Measurements from ENCODE around the gene MAGEB2.
"Not testable (repeated sequence)": the region's sequence is repeated elsewhere in the genome, so short reads cannot be mapped to it uniquely, and the experiment has no call there.

The MAGEB2 gene

GRCh38 chrX:30215357-30215843, at the start of gene MAGEB2:
Gene MAGEB2 (plus strand): TSS chrX:30215563. CDS start chrX:30218581, 3,018 bp downstream.
- DNase-seq (ENCODE audit: low read depth in 2 of 2): no peak

DNA sequence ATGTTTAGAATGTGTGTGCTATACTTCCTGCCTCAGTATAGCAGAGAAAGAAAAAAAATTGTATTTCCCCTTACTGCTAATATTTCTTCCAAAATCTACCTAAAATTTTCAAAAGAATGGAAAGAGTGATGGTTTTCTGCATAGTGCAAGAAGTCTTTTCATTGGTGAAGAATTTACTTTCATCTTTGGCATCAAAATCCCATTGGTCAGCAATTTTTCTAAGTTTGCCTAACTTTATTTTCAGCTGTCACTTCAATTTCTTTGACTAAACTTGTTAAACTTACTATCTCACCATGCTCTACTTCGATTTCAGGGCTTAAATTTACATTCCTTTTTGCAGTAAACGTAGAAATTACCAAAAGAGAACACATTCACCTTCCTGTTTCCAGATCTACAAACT, 44.5 kb upstream of the MAGEB2 start:
- DNase-seq (ENCODE audit: low read depth in 2 of 2): no peak

DNA sequence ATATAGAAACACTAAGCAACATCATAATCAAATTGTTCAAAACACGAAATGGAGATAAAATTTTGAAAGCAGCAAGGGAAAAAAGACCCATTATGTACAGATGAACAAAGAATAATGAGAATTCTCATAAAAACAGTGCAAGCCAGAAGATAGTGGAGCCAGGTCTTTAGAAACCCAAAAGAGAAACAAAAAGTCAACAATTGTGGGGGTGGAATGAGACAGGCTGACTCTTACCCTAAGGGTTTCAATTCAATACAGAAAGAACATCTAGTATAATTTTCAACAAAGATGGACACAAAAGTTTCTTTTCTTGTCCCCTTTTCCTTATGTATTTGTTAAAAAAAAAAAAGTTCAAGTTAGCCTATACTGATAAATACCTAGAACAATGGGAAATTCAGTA, 34.0 kb upstream of the MAGEB2 start:
- DNase-seq (ENCODE audit: low read depth in 2 of 2): no peak

DNA sequence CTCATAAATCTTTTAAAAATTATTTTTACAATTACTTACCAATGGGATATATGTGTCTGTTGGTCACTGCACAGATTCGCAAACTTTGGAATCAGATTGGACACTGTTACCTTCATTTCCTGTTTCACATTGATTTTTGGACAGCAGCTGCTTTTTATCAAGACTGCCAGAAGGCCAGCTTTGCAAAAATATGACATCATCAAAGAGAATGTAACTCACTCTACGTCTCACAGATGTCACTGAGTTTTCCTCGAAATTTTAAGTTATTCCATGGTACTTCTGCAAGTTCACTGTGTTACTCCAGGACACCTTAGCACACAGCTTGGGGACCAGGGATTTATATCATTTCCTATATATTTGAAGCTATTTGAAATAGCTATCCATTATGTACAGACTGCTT, 31.8 kb upstream of the MAGEB2 start:
- DNase-seq (ENCODE audit: low read depth in 2 of 2): no peak

DNA sequence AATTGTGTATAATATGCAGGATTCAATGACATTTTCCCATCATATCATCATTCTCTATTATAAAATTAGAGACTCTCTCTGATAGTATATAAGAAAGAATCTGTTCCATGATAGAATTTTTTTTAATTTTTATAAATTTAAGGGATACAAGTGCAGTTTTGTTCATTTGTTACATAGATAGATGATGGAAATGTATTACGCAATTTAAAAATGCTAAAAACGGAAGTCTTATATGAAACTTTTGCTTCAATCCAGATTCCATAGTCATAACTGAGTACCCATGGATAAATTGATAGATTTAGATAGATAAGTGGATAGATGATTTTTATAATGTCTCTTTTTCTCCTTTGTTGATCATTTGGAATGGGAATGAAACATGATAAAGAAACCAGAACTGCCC, 24.9 kb upstream of the MAGEB2 start:
- DNase-seq (ENCODE audit: low read depth in 2 of 2): no peak

DNA sequence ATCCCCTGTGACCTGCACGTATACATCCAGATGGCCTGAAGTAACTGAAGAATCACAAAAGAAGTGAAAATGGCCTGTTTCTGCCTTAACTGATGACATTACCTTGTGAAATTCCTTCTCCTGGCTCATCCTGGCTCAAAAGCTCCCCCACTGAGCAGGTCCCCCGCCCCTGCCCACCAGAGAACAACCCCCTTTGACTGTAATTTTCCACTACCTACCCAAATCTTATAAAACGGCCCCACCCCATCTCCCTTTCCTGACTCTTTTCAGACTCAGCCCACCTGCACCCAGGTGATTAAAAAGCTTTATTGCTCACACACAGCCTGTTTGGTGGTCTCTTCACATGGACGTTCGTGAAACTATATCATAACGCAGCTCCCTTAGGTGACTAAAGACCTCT, 21.5 kb upstream of the MAGEB2 start:
- not testable (repeated sequence) for DNase-seq (ENCODE audit: low read depth in 2 of 2)

- no peak for DNase-seq (ENCODE audit: low read depth in 2 of 2)
Measured at GRCh38 chrX:30196322-30196721, 19.0 kb upstream of the MAGEB2 start.

DNA sequence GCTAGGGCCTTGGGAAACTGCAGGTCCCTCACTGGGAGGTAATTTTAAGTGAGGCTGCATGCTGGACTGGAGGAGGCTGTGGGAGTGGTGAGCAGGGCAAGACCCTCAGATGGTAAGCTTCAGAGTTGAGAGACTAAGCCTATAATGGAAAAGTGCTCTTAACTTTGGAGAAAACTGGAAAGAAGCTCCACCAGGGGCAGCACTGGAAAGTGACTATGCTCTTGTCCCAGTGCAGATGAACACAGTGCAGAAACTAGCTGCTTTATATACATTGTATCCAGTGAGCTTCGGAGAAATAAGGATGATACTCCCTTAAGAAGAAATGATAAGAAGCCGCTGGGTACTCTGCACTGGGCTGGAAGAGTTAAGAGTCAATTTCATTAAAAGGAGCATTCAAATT, 3.2 kb upstream of the MAGEB2 start:
- no peak for DNase-seq (ENCODE audit: low read depth in 2 of 2)

- DNase-seq (ENCODE audit: low read depth in 2 of 2): no peak
Measured at GRCh38 chrX:30217465-30217864, 2.1 kb downstream of the MAGEB2 start.

DNA sequence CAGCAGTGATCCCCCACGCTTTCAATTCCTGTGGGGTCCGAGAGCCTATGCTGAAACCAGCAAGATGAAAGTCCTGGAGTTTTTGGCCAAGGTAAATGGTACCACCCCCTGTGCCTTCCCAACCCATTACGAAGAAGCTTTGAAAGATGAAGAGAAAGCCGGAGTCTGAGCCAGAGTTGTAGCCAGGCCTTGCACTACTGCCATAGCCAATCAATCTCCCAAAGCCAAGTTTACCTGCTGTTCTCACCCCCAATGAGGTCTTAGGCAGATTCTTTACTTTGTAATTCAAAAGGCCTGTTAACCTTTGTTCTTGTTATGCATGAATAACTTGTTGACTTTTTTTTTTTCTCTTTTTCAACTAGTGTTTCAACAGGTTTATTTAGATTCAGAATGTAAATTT, 4.0 kb downstream of the MAGEB2 start:
- DNase-seq (ENCODE audit: low read depth in 2 of 2): no peak

DNA sequence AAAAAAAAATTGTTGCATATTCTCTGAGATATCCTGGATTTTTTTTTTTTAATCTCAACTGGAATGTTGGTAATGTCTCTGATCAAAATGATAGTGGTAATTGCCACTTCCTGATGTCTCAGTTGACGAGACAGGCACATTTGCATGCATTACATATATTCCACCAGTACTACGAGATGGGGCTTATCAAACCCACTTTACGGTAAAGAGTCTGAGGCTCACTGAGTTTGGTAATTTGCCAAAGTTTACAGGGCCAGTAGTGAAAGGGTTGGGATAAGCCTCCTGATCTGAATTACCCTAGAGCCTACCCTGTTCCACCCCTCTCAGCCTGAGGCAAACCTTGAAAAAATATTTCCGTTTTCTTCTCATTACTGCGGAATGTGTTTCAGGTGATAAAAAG, 5.3 kb downstream of the MAGEB2 start:
- DNase-seq (ENCODE audit: low read depth in 2 of 2): no peak

GRCh38 chrX:30224536-30224935, 9.2 kb downstream of the MAGEB2 start:
- DNase-seq (ENCODE audit: low read depth in 2 of 2): no peak

DNA sequence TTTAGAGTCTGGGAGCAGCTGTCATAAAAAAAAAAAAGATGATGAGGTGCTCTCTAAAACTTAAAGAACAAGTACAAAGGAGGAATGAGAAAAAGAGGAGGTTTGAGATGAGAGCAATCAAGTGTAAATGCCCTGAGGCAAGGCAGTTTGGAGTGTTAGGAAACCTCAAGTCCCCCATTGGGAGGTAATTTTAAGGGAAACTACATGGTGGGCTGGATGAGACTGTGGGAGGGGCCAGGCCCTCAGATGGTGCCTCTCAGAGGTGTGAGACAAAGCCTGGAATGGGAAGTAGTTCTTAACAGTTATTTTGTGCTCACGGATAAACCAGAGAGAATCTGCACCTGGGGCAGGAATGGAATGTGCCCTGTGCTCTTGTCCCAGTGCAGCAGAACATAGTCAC, 13.2 kb downstream of the MAGEB2 start:
- DNase-seq (ENCODE audit: low read depth in 2 of 2): no peak

DNA sequence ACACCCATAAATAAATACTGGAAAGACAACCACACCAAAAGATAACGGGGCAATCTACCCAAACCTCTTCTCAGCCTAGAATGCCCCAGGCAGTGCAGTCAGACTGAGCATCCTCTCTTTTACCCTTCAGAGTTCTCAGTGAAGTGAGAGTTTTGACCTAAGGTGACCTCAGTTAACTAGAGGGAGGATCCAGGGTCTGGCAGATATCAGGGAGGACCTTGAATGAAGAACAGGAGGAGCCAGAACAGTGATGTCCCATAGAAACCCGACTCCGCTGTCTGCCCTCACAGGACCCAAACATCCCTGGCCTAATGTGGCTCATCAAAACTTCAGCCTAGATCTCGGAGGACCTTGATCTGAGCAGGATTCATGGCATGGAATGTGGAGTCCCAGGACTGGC, 15.0 kb downstream of the MAGEB2 start, which contains the start of gene MAGEB3:
TSS of gene MAGEB3 (plus strand) at position 263 of the 400 bp plus-strand sequence. CDS start 5,268 bp downstream, outside the sequence.
- no peak for DNase-seq (ENCODE audit: low read depth in 2 of 2)

GRCh38 chrX:30241724-30242415, 26.5 kb downstream of the MAGEB2 start, which contains the start of gene MAGEB4:
Gene MAGEB4 (plus strand): TSS chrX:30242000. CDS start chrX:30242136, 136 bp downstream.
- no peak for DNase-seq (ENCODE audit: low read depth in 2 of 2)

DNA sequence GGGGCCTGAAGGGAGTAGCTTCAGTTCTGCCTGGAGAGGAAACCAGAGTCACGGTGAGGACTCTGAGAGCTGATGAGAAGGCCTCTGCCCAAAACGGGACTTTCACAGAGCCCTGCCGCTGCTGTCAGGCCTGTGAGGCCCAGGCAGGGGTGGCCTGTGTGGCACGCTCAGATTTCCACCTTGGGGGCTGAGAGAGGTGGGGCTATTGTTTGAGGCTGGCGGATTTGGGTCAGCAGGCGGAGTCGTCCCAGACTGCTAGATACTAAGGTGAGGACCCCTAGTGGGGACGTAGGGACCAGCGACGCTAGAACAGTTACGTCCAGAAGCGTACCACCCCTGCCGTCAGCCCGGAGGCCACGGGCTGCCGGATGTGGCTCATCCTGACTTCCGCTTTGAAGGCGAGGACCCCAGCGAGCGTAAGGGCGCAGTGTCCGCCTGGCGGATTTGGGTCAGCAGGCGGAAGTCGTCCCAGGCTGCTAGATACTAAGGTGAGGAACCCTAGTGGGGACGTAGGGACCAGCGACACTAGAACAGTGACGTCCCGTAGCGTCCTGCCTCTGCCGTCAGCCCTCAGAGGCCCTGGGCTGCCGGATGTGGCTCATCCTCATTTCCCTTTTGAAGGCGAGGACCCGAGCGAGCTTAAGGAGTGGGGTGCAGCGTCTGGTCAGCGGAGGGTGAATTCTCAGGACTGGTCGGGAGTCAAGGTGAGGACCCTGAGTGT, 31.6 kb downstream of the MAGEB2 start, which contains the start of gene MAGEB1:
TSS of gene MAGEB1 (plus strand) at position 378 of the 721 bp plus-strand sequence. CDS start 3,348 bp downstream, outside the sequence.
- DNase-seq (ENCODE audit: low read depth in 2 of 2): no peak

DNA sequence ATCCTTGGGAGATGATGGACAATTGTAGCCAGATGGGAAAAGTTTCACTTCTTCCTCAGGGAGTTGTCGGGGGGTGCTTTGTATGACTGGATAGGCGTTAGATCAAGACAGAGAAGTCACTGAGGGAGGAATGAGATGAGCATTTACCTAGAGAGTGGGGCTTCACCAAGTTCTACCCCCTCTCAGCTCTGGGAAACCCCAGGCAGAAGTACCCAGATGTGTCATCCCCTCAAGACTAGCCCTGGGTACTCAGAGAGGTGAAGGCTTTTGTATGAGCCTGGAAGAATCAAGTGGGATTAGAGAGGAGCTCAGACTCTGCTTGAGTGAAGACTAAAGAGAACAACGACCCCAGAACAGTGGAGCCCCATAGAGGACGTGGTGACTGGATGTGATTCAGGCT, 33.5 kb downstream of the MAGEB2 start:
- no peak for DNase-seq (ENCODE audit: low read depth in 2 of 2)

GRCh38 chrX:30253257-30253656, 37.9 kb downstream of the MAGEB2 start:
- no peak for DNase-seq (ENCODE audit: low read depth in 2 of 2)

GRCh38 chrX:30259927-30260326, 44.6 kb downstream of the MAGEB2 start:
- no peak for DNase-seq (ENCODE audit: low read depth in 2 of 2)

- no peak for DNase-seq (ENCODE audit: low read depth in 2 of 2)
Measured at GRCh38 chrX:30261012-30261411, 45.6 kb downstream of the MAGEB2 start.

DNA sequence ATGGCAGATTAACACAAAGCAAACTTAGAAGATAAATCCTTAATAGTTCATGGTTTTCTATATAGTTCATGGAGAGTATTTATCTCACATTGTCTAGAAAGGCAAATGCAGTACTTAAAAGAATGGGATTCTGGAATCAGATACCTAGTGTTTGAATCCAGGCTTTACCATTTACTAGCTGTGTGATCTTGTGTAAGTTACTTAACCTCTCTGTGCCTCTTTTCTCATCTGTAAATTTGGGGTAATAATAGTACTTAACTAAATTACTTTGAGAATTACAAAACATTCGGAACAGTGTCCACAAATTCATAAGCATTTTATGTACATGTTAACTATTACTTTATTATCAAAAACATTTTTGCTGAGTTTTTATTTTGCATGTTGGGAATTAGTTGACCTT, 47.4 kb downstream of the MAGEB2 start:
- DNase-seq (ENCODE audit: low read depth in 2 of 2): no peak

Data from stimulated activated CD4-positive, alpha-beta T cell treated with anti-CD3 and anti-CD28 coated beads, Interleukin-12 subunit alpha, Interleukin-12 subunit beta, amount 100 ng/mL, for 24 hours (primary cell).